ENCODE results near the gene ACTR10. TPM values are rescaled to one million over a fixed set of nuclear protein-coding genes. Genes with fewer than 3 reads are reported as not detected.

ACTR10 gene
- total and polyA plus RNA-seq, 9 of the 15 experiments (the other 6 are each of a cell fraction or from before 2014, with no cell fraction given), result 22.0 to 66.1 (median 34.1) TPM

- Histone ChIP-seq H3K9me1 (ENCODE audit: control insufficient read depth, insufficient read depth, low read length) (no peaks in the 10 kb centered on the region), H3K4me3 (no peak overlapping the region), H3K36me3 (ENCODE audit: control insufficient read depth, insufficient read depth, low read length) (peaks cover 91% of the 10 kb centered on the region), H3K27me3 (ENCODE audit: control insufficient read depth in 2 of 2, insufficient read depth in 2 of 2, low read length in 2 of 2) (no peaks in the 10 kb centered on the region), H3K9me3 (replicated peaks; ENCODE audit: control insufficient read depth, insufficient read depth, low read depth, low read length) (no peaks in the 10 kb centered on the region), H2AFZ (ENCODE audit: low read depth, low read length) (no peak overlapping the region), H3K79me2 (ENCODE audit: control insufficient read depth, insufficient read depth, low read length) (peaks cover 21% of the 10 kb centered on the region), H4K20me1 (replicated peaks; ENCODE audit: control insufficient read depth, insufficient read depth, low read length) (no peaks in the 10 kb centered on the region), H3K27ac (ENCODE audit: extremely low read depth, low read depth, low read length) (no peak overlapping the region), H3K4me1 (replicated peaks in 1 of 2; ENCODE audit: control insufficient read depth in 2 of 2, insufficient read depth in 2 of 2, low read length in 2 of 2) (no peaks in the 10 kb centered on the region; a peak in 1 of 5 replicates), H3K9ac (ENCODE audit: insufficient read depth in 1 of 2, low read depth in 2 of 2, low read length in 2 of 2) (no peak overlapping the region), H3K4me2 (ENCODE audit: insufficient read depth, low read length) (no peak overlapping the region)
- TSS peak; percentile 8 for BruUV-seq (replicated peaks)
- TF ChIP-seq FOXK2 (conservative IDR thresholded peaks at IDR 0.05 in 1 of 2, IDR thresholded peaks at IDR 0.05 in 1 of 2; ENCODE audit: low read depth in 2 of 2), result no peak
- no peak for TF ChIP-seq ZNF695 (CRISPR knock-in tag; IDR thresholded peaks at IDR 0.05)
- no peak for TF ChIP-seq ARID4B (CRISPR knock-in tag; IDR thresholded peaks at IDR 0.05)
- no peak for TF ChIP-seq ZNF583 (CRISPR knock-in tag; IDR thresholded peaks at IDR 0.05)
- TF ChIP-seq POLR2G (IDR thresholded peaks at IDR 0.05; ENCODE audit: low read depth, low read length), result no peak
- no peak for TF ChIP-seq STAT5B (CRISPR knock-in tag; IDR thresholded peaks at IDR 0.05)
- no peak for TF ChIP-seq TOE1 (IDR thresholded peaks at IDR 0.05; ENCODE audit: borderline replicate concordance)
- no peak for TF ChIP-seq TOE1 (CRISPR knock-in tag; IDR thresholded peaks at IDR 0.05; ENCODE audit: borderline replicate concordance, low read depth)
- no peak for TF ChIP-seq SRSF7 (optimal IDR thresholded peaks at IDR 0.05; ENCODE audit: low read depth, low read length)
- no peak for TF ChIP-seq TFE3 (CRISPR knock-in tag; IDR thresholded peaks at IDR 0.05)
- TF ChIP-seq NFIX (CRISPR knock-in tag; IDR thresholded peaks at IDR 0.05; ENCODE audit: low read depth), result no peak
- TF ChIP-seq SLC30A9 (CRISPR knock-in tag; IDR thresholded peaks at IDR 0.05), result no peak
- TF ChIP-seq ATF4 (CRISPR knock-in tag; IDR thresholded peaks at IDR 0.05), result no peak
- no peak for TF ChIP-seq HMG20B (CRISPR knock-in tag; IDR thresholded peaks at IDR 0.05)
- ChIA-PET CTCF (ENCODE audit: low intra/inter-chr PET ratio) (no interaction called here), POLR2A (interaction anchor here (3.0 kb wide), 1 partner anchor 12 kb away, joined by 13 read pairs; no protein-coding TSS in a partner anchor)
- intact Hi-C loops (cut with micrococcal nuclease), result no loop called here
- DNase-seq (ENCODE audit: extremely low read depth in 1 of 4, low spot score in 3 of 4) (no peak), FAIRE-seq (no peak), ATAC-seq (no peak)
- 94% methylated on average over 2 of the region's 2 CpGs for WGBS (ENCODE audit: insufficient coverage, low coverage, missing lambda C conversion rate)
- in situ Hi-C loops (cut with MboI), result no loop called here
Observed at GRCh38 chr14:58270628-58271027, 70.7 kb downstream of the ACTR10 start.
